ENCODE measurements around the gene CPS1.

CPS1 gene

GRCh38 chr2:210557721-210558120, 1.3 kb downstream of the CPS1 start:
- H3K4me3 ChIP-seq (ENCODE audit: low read depth, low read length) = no peak overlapping the region
- DNase-seq (ENCODE audit: low read depth) = no peak
- no peak for TF ChIP-seq CTCF (IDR thresholded peaks at IDR 0.05; ENCODE audit: low read depth, low read length, missing control alignments)

- no peak for TF ChIP-seq CTCF (IDR thresholded peaks at IDR 0.05; ENCODE audit: low read depth, low read length, missing control alignments)
- no peak overlapping the region for H3K4me3 ChIP-seq (ENCODE audit: low read depth, low read length)
- no peak for DNase-seq (ENCODE audit: low read depth)
These were observed 2.3 kb downstream of the CPS1 start for GRCh38 chr2:210558708-210559107.

- no peak for TF ChIP-seq CTCF (IDR thresholded peaks at IDR 0.05; ENCODE audit: low read depth, low read length, missing control alignments)
- no peak for DNase-seq (ENCODE audit: low read depth)
- no peak overlapping the region for H3K4me3 ChIP-seq (ENCODE audit: low read depth, low read length)
These were observed 2.8 kb downstream of the CPS1 start for GRCh38 chr2:210559182-210559581.

- no peak for DNase-seq (ENCODE audit: low read depth)
- no peak for TF ChIP-seq CTCF (IDR thresholded peaks at IDR 0.05; ENCODE audit: low read depth, low read length, missing control alignments)
- no peak overlapping the region for H3K4me3 ChIP-seq (ENCODE audit: low read depth, low read length)
These were observed 5.1 kb downstream of the CPS1 start for GRCh38 chr2:210561475-210561874.

- H3K4me3 ChIP-seq (ENCODE audit: low read depth, low read length) = no peak overlapping the region
- no peak for DNase-seq (ENCODE audit: low read depth)
- no peak for TF ChIP-seq CTCF (IDR thresholded peaks at IDR 0.05; ENCODE audit: low read depth, low read length, missing control alignments)
These were observed 5.7 kb downstream of the CPS1 start for GRCh38 chr2:210562091-210562490.

GRCh38 chr2:210562502-210563080, 6.2 kb downstream of the CPS1 start:
- TF ChIP-seq CTCF (IDR thresholded peaks at IDR 0.05; ENCODE audit: low read depth, low read length, missing control alignments) = no peak
- H3K4me3 ChIP-seq (ENCODE audit: low read depth, low read length) = no peak overlapping the region
- DNase-seq (ENCODE audit: low read depth) = no peak

- DNase-seq (ENCODE audit: low read depth) = no peak
- no peak for TF ChIP-seq CTCF (IDR thresholded peaks at IDR 0.05; ENCODE audit: low read depth, low read length, missing control alignments)
- H3K4me3 ChIP-seq (ENCODE audit: low read depth, low read length) = no peak overlapping the region
These were observed 10.9 kb downstream of the CPS1 start for GRCh38 chr2:210567279-210567678.
